H1 (cell line): ENCODE results near the gene BRI3BP. TPM values are rescaled to one million over a fixed set of nuclear protein-coding genes. Genes with fewer than 3 reads are reported as not detected.

Source experiments
- ASH2L ChIP-seq: fragments of 200-600, 300-600 bp; sonication (generic); IDR thresholded peaks from one replicate; pipeline ENCODE4 v1.7.1; 2017; ENCODE audit warnings: low read length
- CBX5 ChIP-seq: fragments of 300-800, 300-1000 bp; sonication (generic); IDR thresholded peaks from 2 replicates; pipeline ENCODE4 v1.7.1; 2016; ENCODE audit warnings: antibody characterized with exemption, low read length, low read depth
- CEBPB ChIP-seq: IDR thresholded peaks from 2 replicates; pipeline ENCODE4 v1.6.1; 2012; ENCODE audit warnings: low read depth, low read length
- CHD7 ChIP-seq: fragments of 300-600 bp; sonication (generic); IDR thresholded peaks from 2 replicates; pipeline ENCODE4 v1.7.1; 2012; ENCODE audit warnings: low read length, moderate library complexity, mild to moderate bottlenecking, inconsistent platforms; ENCODE audit not compliant: insufficient replicate concordance
- PHF8 ChIP-seq: fragments of 200-600 bp; sonication (generic); conservative IDR thresholded peaks from 2 replicates; pipeline ENCODE4 v1.7.1; 2012; ENCODE audit warnings: low read depth, mild to moderate bottlenecking, inconsistent platforms, low read length, moderate library complexity
- POLR2AphosphoS5 ChIP-seq: IDR thresholded peaks from 2 replicates; pipeline ENCODE4 v1.6.1; 2011; ENCODE audit warnings: low read depth, low read length
- RBBP5 ChIP-seq: IDR thresholded peaks from 2 replicates; pipeline ENCODE4 v1.7.1; 2012; ENCODE audit warnings: low read depth, mild to moderate bottlenecking, inconsistent platforms, low read length, moderate library complexity, borderline replicate concordance
- RNF2 ChIP-seq: fragments of 200-900, 300-1000 bp; sonication (generic); IDR thresholded peaks from 2 replicates; pipeline ENCODE4 v1.7.1; 2016; ENCODE audit warnings: borderline replicate concordance, low read depth, mild to moderate bottlenecking, antibody characterized with exemption, low read length; ENCODE audit not compliant: poor library complexity, severe bottlenecking; ENCODE audit errors: missing control alignments
- SIRT6 ChIP-seq: IDR thresholded peaks from one replicate; pipeline ENCODE4 v1.7.1; 2012; ENCODE audit warnings: low read length, inconsistent platforms
- SP2 ChIP-seq: IDR thresholded peaks from 2 replicates; pipeline ENCODE4 v1.6.1; 2012; ENCODE audit warnings: mild to moderate bottlenecking, low read length, inconsistent platforms
- USF2 ChIP-seq: IDR thresholded peaks from 2 replicates; pipeline ENCODE4 v1.6.1; 2011; ENCODE audit warnings: low read length, improper control_type of control experiment
- polyA plus RNA-seq, 7 experiments: library from polyadenylated mRNA; depleted of rRNA in 3 of 7; stranded (reverse) in 5 of 7; unstranded in 2 of 7; fragments of >200 nt in 5 of 7; fragments of 200-250 nt in 2 of 7; gene quantifications; 1 replicate in 5 of 7; 2 replicates in 1 of 7; 4 replicates in 1 of 7; pipeline versions ENCODE4 v1.2.1 to v1.2.3, GENCODE V29; 2011 to 2013; ENCODE audit warnings: missing spikeins in 2 of 7, mixed read lengths in 2 of 7
- total RNA-seq: library from RNA; stranded (reverse); fragmentation: NEBNext Ultra II Directional; extraction: Animal tissue kit (Norgen Biotek cat#: 25700); gene quantifications from 2 replicates; pipeline ENCODE4 v1.2.1, GENCODE V29; 2021

Gene BRI3BP
- total and polyA plus RNA-seq, 2 of the 8 experiments (the other 6 are each of a cell fraction or from before 2014, with no cell fraction given): 5.4 to 14.2 TPM

GRCh38 chr12:125001636-125002035, 8.2 kb downstream of the BRI3BP start (continued):
- TF ChIP-seq CHD7 (no peak), SIRT6 (no peak), POLR2AphosphoS5 (no peak), USF2 (no peak), ASH2L (no peak), CEBPB (no peak), RBBP5 (no peak), SP2 (no peak), RNF2 (no peak), PHF8 (no peak), CBX5 (no peak)
